ENCODE data around the gene S100A2.

Gene S100A2

GRCh38 chr1:153565529-153566374, at the start of gene S100A2:
Gene S100A2 (minus strand): TSS chr1:153565844. CDS start chr1:153563877, 1,967 bp downstream.
- DNase-seq: peak; percentile 40

- no peak for DNase-seq
These were observed 49.8 kb upstream of the S100A2 start for GRCh38 chr1:153615406-153615805.

- no peak for DNase-seq
These were observed 49.3 kb upstream of the S100A2 start for GRCh38 chr1:153614906-153615305.

- no peak for DNase-seq
These were observed 48.7 kb upstream of the S100A2 start for GRCh38 chr1:153614189-153614900.

- DNase-seq: no peak
These were observed 47.8 kb upstream of the S100A2 start for GRCh38 chr1:153613406-153613805.

GRCh38 chr1:153612755-153613331, 47.2 kb upstream of the S100A2 start, which contains the start of gene S100A16:
Gene S100A16 (minus strand): TSS chr1:153613137. CDS start chr1:153608151, 4,986 bp downstream.
- DNase-seq: no peak

- no peak for DNase-seq
These were observed 46.6 kb upstream of the S100A2 start for GRCh38 chr1:153612111-153612754.

GRCh38 chr1:153611356-153611755, 45.7 kb upstream of the S100A2 start:
- no peak for DNase-seq

GRCh38 chr1:153610811-153611301, 45.2 kb upstream of the S100A2 start:
- no peak for DNase-seq

- no peak for DNase-seq
These were observed 44.7 kb upstream of the S100A2 start for GRCh38 chr1:153610334-153610733.

GRCh38 chr1:153609585-153609907, 43.9 kb upstream of the S100A2 start:
- DNase-seq: no peak

- DNase-seq: no peak
These were observed 43.3 kb upstream of the S100A2 start for GRCh38 chr1:153608742-153609584.

- DNase-seq: no peak
These were observed 42.5 kb upstream of the S100A2 start for GRCh38 chr1:153608089-153608682.

- DNase-seq: no peak
These were observed 41.7 kb upstream of the S100A2 start for GRCh38 chr1:153607381-153607780.

GRCh38 chr1:153606194-153606593, 40.5 kb upstream of the S100A2 start:
- no peak for DNase-seq

GRCh38 chr1:153602749-153603148, 37.1 kb upstream of the S100A2 start:
- no peak for DNase-seq

GRCh38 chr1:153599847-153600246, 34.2 kb upstream of the S100A2 start:
- DNase-seq: no peak

- DNase-seq: no peak
These were observed 32.9 kb upstream of the S100A2 start for GRCh38 chr1:153598309-153599172.

- no peak for DNase-seq
These were observed 31.6 kb upstream of the S100A2 start for GRCh38 chr1:153597206-153597605.

GRCh38 chr1:153592748-153593147, 27.1 kb upstream of the S100A2 start:
- no peak for DNase-seq

GRCh38 chr1:153588482-153588881, 22.8 kb upstream of the S100A2 start:
- no peak for DNase-seq
